Colonic mucosa (tissue), 4 donors: Measurements from ENCODE around the gene CDKAL1. TPM values are rescaled to one million over a fixed set of nuclear protein-coding genes. Genes with fewer than 3 reads are reported as not detected.

Source experiments
- DNase-seq: peaks from one replicate; pipeline ENCODE4 v3.0.0-alpha.2; 2020
- H3K27ac ChIP-seq: fragments of 200-600 bp; one replicate; pipeline ENCODE4 v1.8.0; 2021
- H3K27me3 ChIP-seq: fragments of 200-600 bp; one replicate; pipeline ENCODE4 v1.8.0; 2021
- H3K36me3 ChIP-seq: fragments of 200-600 bp; one replicate; pipeline ENCODE4 v1.8.0; 2021
- H3K4me1 ChIP-seq: fragments of 200-600 bp; one replicate; pipeline ENCODE4 v1.8.0; 2021; ENCODE audit warnings: mild to moderate bottlenecking
- H3K4me3 ChIP-seq: fragments of 200-600 bp; one replicate; pipeline ENCODE4 v1.8.0; 2021
- H3K9ac ChIP-seq, 2 donors: one replicate each; pipeline ENCODE4 v1.7.0; 2013; ENCODE audit warnings: control low read depth in 2 of 2, low read depth in 2 of 2, low read length in 2 of 2
- H3K9me3 ChIP-seq: fragments of 200-600 bp; one replicate; pipeline ENCODE4 v1.8.0; 2021
- intact Hi-C: fragments of 100-400 bp; cut with DNase I; formaldehyde crosslinking; loops from one replicate; pipeline ENCODE4 v1.14.1; 2022
- total RNA-seq, 2 donors: library from RNA; stranded (reverse); fragmentation: NEBNext Ultra II Directional in 1 of 2; extraction: Animal tissue kit (Norgen Biotek cat#: 25700) in 1 of 2; gene quantifications; one replicate each; pipeline ENCODE4 v1.2.1, GENCODE V29; 2021
- TF ChIP-seq, protein P1 (sequence below): fragments of 200-600 bp; IDR thresholded peaks from one replicate; pipeline ENCODE4 v1.8.0; 2022; ENCODE audit warnings: antibody characterized with exemption, mild to moderate bottlenecking
- donor health status: healthy.
- donor health status: DM: no; HTN: no; CAD: no.
- donor health status: DM: no; HTN: no; CAD: no.

The CDKAL1 gene
- total RNA-seq, 2 donors from 2014 or later: 13.8 to 14.2 TPM

DNA sequence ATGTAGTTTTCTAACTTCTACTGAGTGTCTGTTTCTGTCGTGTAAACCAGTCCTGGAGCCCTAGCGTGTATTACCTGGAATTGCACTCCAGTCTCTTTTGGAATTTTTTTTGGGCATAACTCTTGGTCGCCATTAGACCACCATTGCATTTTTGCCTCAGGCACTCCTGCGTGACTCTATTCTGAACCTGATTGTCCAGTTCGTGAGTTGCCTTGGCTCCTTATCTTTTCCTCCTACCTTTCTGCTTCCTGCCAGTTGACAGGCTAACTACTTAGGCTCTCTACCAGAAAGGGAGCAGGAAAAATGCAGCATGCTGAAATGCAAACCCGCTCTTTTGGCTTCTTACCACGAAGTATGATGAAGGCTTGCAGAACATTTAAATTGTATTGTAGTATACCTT, 568.4 kb downstream of the CDKAL1 start:
- Histone ChIP-seq H3K27ac (no peak overlapping the region), H3K4me3 (no peak overlapping the region), H3K4me1 (no peaks in the 10 kb centered on the region), H3K9me3 (no peaks in the 10 kb centered on the region), H3K9ac (no peak overlapping the region), H3K36me3 (no peaks in the 10 kb centered on the region), H3K27me3 (no peaks in the 10 kb centered on the region)
- TF ChIP-seq, protein P1, sequence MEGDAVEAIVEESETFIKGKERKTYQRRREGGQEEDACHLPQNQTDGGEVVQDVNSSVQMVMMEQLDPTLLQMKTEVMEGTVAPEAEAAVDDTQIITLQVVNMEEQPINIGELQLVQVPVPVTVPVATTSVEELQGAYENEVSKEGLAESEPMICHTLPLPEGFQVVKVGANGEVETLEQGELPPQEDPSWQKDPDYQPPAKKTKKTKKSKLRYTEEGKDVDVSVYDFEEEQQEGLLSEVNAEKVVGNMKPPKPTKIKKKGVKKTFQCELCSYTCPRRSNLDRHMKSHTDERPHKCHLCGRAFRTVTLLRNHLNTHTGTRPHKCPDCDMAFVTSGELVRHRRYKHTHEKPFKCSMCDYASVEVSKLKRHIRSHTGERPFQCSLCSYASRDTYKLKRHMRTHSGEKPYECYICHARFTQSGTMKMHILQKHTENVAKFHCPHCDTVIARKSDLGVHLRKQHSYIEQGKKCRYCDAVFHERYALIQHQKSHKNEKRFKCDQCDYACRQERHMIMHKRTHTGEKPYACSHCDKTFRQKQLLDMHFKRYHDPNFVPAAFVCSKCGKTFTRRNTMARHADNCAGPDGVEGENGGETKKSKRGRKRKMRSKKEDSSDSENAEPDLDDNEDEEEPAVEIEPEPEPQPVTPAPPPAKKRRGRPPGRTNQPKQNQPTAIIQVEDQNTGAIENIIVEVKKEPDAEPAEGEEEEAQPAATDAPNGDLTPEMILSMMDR: no peak
- DNase-seq: no peak
- intact Hi-C loops: no loop called here

DNA sequence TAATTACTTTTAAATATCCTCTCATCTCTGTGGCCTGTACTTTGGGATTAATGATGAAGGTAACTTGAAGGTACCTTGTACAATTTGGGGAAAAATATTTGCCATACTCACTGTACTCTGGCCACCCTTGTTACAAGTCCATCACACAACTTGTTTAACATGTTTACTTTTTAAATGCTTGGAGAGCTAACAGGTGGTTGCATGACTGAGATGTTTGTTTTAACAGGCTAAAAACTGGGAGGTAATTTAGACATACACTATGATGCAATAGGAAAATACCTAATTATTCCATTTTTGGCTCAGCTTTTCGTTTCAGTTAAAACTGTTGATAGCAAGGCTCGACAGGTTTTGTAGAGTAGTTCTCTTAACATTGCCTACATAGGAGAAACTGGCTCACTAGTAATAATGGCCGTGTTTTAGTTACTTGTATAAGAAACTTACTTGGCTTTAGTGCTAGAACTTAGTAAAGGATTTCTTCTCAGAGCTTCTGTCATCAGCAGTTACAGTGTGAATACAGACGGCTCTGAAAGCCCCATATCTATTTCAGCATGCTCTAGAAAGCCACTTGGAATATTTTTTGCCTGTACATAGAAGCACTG, 569.5 kb downstream of the CDKAL1 start:
- DNase-seq: no peak

DNA sequence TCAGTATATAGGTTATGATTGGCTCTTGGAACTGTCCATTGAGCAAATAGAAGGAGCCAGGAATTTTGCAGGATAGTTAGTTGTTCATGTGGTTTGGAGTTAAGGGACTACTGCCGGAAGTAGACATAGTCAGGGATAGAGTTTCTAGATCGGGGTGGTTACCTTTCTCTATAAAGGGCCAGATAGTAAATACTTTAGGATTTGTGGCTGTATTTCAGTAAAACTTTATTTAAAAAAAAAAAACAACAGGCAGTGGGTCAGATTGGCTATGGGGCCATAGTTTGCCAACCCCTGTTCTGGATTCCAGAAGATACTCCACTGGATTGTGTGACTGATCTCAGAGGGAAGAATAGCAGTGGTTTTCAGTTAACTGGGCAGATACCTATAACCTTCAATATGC, 570.0 kb downstream of the CDKAL1 start:
- Histone ChIP-seq H3K36me3 (no peaks in the 10 kb centered on the region), H3K9me3 (no peaks in the 10 kb centered on the region), H3K27ac (no peak overlapping the region), H3K4me3 (no peak overlapping the region), H3K27me3 (no peaks in the 10 kb centered on the region), H3K4me1 (no peaks in the 10 kb centered on the region), H3K9ac (no peak overlapping the region)
- intact Hi-C loops: no loop called here
- TF ChIP-seq, protein P1: no peak
- DNase-seq: no peak

More for the DNA sequence above, 569.5 kb downstream of the CDKAL1 start:
- Histone ChIP-seq H3K9ac (no peak overlapping the region), H3K4me1 (no peaks in the 10 kb centered on the region), H3K4me3 (no peak overlapping the region), H3K27ac (no peak overlapping the region), H3K9me3 (no peaks in the 10 kb centered on the region), H3K36me3 (no peaks in the 10 kb centered on the region), H3K27me3 (no peaks in the 10 kb centered on the region)
- TF ChIP-seq, protein P1: no peak
- intact Hi-C loops: no loop called here

DNA sequence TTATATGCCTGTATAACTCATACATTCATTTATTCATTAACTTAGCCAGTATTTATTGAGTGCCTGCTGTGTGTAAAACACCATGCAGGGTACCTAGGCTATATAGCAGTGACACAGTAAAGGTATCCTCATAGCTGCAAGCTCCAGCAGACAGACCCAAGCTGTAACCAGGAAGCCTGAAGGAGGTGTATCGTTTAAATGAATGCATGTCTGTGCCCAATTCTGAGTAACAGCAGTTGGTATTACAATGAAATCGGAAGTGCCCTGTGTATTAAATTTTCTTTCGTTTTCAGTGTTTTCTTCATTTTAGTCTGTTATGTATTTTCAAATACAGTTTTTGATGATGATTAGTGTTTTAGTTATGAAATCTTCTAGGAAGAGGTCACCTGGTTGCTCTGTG, 573.5 kb downstream of the CDKAL1 start:
- Histone ChIP-seq H3K36me3 (no peaks in the 10 kb centered on the region), H3K27me3 (no peaks in the 10 kb centered on the region), H3K9ac (no peak overlapping the region), H3K9me3 (no peaks in the 10 kb centered on the region), H3K27ac (no peak overlapping the region), H3K4me1 (no peaks in the 10 kb centered on the region), H3K4me3 (no peak overlapping the region)
- intact Hi-C loops: no loop called here
- TF ChIP-seq, protein P1: no peak
- DNase-seq: no peak

DNA sequence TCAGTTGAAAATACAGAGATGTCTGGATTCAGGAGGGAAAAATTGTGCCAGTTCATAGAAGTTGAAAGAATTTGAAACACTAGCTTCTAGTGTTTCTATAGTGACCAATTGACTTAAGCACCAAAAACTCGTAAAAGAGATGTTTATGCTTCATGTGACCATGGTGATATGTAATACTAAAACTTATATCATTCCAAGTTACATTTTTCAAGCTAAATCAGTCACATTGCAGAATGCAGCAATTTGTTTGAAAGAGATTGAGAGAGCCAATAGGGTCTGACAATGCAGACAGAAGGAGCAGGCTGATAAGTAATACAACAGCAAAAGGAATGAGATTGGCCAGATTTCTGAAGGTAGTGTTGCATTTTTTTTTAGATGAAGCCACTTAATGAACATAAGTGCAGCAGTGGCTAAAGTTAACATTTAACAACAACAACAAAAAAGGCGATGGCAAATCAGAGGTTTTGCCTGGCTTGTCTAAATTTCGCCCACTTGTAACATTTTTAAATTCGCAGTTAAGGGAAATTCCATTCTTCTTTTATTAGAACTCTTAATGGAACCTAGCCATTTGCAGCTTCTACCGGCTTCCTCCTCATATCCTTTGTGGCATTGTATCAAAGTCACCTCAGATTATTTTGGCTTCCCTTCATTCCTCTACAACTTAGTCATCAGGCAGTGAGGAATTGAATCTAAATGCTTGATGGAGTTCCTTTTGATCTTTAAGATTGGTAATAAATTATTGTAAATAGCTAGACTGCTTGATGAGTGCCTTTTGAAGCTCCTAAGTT, 575.3 kb downstream of the CDKAL1 start:
- no peak overlapping the region for H3K9ac ChIP-seq
- H3K27me3 ChIP-seq: no peaks in the 10 kb centered on the region
- H3K9me3 ChIP-seq: no peaks in the 10 kb centered on the region
- intact Hi-C loops: no loop called here
- no peaks in the 10 kb centered on the region for H3K4me1 ChIP-seq
- H3K36me3 ChIP-seq: no peaks in the 10 kb centered on the region
- H3K27ac ChIP-seq: no peak overlapping the region
- no peak for DNase-seq
- TF ChIP-seq, protein P1: no peak
- H3K4me3 ChIP-seq: no peak overlapping the region
